ENCODE data around the gene SCARB2.

DNA sequence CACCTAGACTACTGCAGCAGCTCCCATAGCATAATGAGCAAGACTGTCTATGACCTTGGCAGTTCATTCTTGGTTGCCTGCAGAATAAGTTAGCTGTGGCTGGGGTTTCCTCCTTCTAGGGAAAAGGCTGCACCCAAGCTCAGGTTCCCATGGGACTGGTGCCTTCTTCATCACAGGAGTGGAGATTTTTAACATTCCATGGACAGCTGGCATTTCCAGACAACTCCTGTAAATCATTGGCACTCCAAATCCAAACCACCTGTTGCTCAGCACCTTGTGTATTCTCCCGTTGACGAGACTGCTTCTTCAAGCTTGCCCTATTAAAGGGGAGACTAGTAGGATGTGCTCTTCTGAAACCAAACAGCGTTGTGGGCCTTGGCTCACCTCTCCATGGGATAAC, 57.6 kb downstream of the SCARB2 start:
- TF ChIP-seq, protein P1, sequence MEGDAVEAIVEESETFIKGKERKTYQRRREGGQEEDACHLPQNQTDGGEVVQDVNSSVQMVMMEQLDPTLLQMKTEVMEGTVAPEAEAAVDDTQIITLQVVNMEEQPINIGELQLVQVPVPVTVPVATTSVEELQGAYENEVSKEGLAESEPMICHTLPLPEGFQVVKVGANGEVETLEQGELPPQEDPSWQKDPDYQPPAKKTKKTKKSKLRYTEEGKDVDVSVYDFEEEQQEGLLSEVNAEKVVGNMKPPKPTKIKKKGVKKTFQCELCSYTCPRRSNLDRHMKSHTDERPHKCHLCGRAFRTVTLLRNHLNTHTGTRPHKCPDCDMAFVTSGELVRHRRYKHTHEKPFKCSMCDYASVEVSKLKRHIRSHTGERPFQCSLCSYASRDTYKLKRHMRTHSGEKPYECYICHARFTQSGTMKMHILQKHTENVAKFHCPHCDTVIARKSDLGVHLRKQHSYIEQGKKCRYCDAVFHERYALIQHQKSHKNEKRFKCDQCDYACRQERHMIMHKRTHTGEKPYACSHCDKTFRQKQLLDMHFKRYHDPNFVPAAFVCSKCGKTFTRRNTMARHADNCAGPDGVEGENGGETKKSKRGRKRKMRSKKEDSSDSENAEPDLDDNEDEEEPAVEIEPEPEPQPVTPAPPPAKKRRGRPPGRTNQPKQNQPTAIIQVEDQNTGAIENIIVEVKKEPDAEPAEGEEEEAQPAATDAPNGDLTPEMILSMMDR (IDR thresholded peaks at IDR 0.05; ENCODE audit: low read depth, low read length, missing input control): no peak
- TF ChIP-seq, protein P2, sequence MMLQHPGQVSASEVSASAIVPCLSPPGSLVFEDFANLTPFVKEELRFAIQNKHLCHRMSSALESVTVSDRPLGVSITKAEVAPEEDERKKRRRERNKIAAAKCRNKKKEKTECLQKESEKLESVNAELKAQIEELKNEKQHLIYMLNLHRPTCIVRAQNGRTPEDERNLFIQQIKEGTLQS (IDR thresholded peaks at IDR 0.05): no peak
- TF ChIP-seq FOXA1 (IDR thresholded peaks at IDR 0.05): no peak
- TF ChIP-seq SP1 (IDR thresholded peaks at IDR 0.05): no peak
- TF ChIP-seq, protein P3, sequence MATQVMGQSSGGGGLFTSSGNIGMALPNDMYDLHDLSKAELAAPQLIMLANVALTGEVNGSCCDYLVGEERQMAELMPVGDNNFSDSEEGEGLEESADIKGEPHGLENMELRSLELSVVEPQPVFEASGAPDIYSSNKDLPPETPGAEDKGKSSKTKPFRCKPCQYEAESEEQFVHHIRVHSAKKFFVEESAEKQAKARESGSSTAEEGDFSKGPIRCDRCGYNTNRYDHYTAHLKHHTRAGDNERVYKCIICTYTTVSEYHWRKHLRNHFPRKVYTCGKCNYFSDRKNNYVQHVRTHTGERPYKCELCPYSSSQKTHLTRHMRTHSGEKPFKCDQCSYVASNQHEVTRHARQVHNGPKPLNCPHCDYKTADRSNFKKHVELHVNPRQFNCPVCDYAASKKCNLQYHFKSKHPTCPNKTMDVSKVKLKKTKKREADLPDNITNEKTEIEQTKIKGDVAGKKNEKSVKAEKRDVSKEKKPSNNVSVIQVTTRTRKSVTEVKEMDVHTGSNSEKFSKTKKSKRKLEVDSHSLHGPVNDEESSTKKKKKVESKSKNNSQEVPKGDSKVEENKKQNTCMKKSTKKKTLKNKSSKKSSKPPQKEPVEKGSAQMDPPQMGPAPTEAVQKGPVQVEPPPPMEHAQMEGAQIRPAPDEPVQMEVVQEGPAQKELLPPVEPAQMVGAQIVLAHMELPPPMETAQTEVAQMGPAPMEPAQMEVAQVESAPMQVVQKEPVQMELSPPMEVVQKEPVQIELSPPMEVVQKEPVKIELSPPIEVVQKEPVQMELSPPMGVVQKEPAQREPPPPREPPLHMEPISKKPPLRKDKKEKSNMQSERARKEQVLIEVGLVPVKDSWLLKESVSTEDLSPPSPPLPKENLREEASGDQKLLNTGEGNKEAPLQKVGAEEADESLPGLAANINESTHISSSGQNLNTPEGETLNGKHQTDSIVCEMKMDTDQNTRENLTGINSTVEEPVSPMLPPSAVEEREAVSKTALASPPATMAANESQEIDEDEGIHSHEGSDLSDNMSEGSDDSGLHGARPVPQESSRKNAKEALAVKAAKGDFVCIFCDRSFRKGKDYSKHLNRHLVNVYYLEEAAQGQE (IDR thresholded peaks at IDR 0.05): no peak

Measured in liver (tissue), 3 donors.